ENCODE measurements around the gene APLF.
"Not testable (repeated sequence)": the region's sequence is repeated elsewhere in the genome, so short reads cannot be mapped to it uniquely, and the experiment has no call there.

The APLF gene

GRCh38 chr2:68482296-68482820 lies 15.0 kb downstream of the APLF start:
- DNase-seq, result no peak

DNA sequence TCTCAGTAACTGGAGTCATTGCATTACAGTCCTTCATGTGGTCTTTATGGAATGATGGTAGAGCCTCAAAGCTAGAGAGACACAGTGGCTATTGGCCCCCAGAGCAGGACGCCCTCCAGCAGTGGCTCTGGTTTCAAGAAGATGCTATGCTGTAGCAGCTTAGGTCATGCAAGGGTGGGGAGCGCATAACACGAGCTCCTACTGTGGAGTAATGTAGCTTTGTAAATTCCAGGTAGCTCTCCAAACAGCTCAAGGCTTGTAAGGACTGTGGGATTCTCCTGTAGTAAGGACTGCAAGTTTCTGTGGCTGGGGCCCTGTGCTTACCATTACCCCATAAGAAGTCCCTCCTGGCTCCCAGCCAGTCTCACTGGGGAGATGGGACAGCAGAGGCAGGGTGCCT lies 15.6 kb downstream of the APLF start:
- DNase-seq, result no peak

DNA sequence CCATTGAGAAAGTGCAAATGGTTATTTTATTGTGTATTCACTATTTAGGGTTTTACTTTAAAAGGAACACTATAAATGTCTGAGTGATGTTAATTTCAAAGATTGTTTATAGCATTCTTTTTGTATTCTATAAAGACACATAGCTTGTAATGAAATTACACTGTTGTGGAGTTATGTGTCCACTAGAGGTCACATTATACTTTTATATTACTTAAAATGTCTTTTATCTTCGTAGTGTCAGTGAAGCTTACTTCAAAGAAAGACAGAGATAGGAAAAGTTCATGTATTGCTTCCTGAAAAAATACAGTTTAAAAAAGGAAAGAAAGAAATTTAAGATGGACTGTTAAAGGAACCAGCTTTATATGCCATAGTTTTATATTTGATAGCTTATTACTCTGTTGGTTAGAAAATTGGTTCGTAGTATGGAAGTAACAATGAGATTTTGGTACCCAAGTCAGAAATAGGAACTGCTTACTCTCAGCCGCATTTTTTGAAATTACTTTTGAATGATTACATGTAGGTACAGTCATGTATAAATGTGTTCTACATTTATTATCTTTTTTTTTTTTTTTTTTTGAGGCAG lies 20.5 kb downstream of the APLF start:
- DNase-seq, result no peak

DNA sequence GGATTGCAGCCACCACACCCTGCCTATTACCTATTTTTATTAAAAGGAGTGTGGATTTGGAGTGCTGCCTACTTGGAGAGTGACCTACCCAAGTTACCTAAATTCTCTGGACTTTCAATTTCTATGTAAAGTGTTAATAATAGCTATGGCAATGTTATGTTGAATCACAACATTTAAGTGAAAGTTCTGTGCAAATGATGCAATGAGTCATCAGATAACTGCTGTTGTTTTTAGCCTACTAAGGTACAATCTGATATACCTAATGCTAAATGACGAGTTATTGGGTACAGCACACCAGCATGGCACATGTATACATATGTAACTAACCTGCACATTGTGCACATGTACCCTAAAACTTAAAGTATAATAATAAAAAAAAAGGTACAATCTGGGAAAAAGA lies 21.2 kb downstream of the APLF start:
- not testable (repeated sequence) for DNase-seq

DNA sequence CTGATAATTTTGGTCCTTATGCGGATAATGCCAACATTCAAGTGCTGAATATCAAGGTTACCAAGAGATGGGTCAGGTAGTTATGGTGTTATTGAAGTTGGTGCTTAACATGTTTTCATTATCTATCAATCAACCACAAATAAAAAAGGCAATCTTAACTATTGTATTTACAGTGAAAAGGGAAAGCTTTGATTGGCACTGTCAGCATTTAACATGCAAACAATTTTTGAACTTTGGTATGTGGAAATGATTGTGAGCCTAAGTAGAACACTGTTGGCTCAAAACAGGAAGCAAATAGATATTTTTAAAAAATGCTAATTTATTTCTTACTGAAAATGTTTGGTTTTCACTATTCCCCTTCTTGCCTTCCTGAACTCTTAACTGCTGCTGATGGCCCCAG lies 21.9 kb downstream of the APLF start:
- DNase-seq, result no peak

GRCh38 chr2:68491582-68491981 lies 24.2 kb downstream of the APLF start:
- DNase-seq, result no peak

DNA sequence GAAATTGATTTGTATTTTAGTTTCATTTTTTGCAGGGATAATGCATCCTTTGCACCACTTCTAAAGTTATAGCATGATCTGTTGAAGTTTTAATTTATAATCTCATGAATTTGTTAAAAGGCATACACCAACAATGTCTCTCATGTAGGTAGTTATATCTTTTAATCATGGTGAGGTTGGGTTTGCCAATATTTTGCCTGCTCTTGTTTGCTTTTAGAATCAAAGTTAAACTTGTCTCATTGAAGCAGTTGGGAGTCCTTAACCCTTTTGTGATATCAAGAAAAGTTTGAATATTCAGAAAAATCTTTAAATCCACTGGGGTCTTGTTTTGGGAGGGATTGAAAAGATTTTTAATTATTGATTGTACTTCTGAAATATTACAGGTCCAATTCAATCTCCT lies 31.7 kb downstream of the APLF start:
- no peak for DNase-seq

GRCh38 chr2:68500649-68501048 lies 33.3 kb downstream of the APLF start:
- no peak for DNase-seq

DNA sequence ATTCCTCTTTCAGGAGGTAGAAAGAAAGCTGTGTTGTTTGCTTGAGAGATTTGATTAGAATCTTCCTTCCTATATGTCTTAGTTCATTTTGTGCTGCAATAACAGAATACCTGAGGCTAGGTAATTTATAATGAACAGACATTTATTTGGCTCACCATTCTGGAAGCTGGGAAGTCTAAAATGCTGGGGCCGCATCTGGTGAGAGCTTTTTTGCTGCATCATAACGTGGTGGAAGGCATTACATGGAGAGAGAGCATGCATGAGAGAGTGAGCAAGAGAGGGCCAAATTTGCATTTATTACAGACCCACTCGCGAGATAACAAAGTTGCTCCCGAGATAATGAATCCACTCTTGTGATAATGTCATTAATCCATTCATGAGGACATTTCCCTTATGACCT lies 34.4 kb downstream of the APLF start:
- no peak for DNase-seq

- DNase-seq, result no peak
Measured at GRCh38 chr2:68505603-68506159, 38.3 kb downstream of the APLF start.

- DNase-seq, result no peak
Measured at GRCh38 chr2:68506170-68506569, 38.8 kb downstream of the APLF start.

DNA sequence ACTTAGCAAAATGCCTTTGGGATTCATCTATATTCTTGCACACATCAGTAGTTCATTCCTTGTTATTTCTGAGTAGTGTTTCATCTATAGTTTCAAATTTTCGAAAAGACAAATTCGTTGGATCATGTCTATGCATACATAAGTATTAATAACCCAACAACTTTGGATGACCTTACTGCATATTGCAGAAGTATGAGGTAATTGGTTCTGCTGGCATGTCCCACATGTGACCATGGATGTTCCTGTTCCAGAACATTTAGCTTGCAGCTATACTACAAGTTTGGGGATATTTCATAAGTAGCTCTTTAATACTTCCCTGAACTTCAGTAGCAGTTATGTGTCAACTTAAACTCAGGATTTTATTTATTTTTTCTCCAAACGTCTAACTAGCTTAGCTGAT lies 44.9 kb downstream of the APLF start:
- no peak for DNase-seq

DNA sequence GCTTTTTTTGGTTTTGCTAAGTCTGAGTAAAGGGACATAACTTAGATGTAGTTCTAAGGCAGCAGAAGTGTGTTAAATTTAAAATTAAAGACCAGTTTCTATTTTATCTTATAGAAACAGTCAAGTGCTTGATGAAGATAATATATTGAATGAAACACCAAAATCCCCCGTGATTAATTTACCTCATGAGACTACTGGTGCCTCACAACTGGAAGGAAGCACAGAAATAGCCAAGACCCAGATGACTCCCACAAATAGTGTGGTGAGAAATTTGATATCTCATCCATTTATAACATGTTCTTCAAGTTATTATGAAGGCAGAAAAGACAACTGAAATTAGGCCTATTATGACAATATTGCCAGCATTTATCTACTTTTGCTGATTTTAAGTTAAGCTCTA lies 45.6 kb downstream of the APLF start:
- no peak for DNase-seq

DNA sequence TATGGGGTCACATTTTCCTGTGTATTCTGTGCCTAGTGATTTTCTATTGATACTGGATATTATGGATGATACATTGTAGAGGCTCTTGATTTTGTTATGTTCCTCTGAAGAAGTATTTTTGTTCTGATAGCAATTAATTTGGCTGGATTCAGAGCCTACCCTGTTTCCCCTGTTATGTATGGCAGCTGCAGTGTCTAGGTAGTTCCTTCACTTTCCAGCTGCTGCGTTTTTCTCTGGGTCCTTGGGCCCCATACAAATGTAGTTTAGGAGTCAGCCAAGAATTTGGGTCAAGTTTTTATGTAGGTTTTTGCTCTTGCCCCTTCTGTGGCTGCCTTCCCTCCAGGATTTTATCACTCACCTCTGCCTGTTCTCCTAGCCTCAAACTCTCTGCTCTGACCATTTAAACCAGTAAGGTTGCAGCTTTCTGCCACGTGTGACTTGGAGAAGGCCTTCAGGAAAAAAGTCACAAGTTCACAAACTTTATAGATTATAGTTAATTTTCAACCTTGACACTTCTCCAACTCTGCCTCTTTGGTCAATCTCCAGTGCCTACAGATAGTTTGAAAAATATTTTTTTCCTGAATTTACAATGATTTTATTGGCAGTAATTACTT lies 47.0 kb downstream of the APLF start:
- no peak for DNase-seq

DNA sequence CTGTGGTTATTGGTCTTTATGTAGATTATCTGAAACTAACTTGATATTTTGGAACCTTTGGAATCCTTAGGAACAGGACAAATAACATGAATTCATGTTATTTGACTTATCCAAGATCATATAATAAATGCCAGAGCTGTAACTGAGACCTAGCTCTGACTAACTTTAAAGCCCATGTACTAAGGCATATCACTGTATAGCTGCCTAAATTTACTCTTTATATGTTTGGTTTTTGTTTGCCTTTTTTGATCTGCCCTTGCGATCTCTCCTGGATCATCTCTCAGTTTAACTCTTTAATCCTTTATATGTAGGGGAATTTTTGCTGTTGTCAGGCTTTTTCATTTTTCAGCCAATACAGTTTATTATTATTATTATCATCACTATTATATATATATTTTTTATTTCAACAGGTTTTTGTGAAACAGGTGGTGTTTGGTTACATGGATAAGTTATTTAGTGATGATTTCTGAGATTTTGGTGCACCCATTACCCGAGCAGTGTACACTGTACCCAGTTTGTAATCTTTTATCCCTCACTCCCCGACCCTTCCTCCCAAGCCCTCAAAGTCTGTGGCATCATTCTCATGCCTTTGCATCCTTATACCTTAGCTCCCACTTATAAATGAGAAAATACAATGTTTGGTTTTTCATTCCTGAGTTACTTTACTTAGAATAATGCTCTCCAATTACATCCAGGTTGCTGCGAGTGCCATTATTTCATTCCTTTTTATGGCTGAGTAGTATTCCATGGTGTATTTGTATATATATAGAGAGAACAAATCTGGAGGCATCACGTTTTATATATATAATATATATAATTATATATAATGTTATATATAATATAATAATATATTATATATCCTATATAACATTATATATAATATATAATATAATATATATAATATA lies 48.9 kb downstream of the APLF start:
- no peak for DNase-seq

DNA sequence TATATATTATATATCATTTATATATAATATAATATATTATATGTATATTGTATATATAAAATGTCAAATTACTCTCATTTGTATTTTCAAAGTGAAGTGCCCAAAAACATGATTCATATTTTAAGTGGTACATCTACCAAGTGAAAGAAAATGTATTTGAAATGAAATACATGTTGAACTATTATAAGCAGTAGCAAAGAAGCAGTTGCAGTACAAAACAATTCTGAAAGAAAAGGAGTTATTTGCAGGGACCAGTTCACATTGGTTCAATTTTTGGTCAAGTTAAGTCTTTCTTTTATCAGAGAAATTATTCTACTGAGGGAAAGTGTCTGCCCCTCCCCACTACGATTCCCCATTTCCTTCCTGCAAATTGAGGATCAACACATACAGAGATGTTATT lies 51.9 kb downstream of the APLF start:
- DNase-seq, result no peak

GRCh38 chr2:68521037-68521436 lies 53.7 kb downstream of the APLF start:
- DNase-seq, result no peak

DNA sequence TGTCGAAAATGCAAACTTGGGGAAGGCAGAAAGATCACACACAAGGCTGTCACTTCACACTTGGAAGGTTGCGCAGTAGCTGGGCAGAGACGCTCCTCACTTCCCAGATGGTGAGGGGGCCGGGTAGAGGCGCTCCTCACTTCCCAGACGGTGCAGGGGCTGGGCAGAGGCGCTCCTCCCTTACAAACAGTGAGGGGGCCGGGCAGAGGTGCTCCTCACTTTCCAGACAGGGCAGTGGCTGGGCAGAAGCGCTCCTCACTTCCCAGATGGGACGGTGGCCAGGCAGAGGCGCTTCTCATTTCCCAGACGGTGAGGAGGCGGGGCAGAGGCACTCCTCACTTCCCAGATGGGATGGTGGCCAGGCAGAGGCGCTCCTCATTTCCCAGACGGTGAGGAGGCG lies 59.6 kb downstream of the APLF start:
- DNase-seq, result not testable (repeated sequence)

- not testable (repeated sequence) for DNase-seq
Measured at GRCh38 chr2:68527343-68528081, 60.1 kb downstream of the APLF start.

DNA sequence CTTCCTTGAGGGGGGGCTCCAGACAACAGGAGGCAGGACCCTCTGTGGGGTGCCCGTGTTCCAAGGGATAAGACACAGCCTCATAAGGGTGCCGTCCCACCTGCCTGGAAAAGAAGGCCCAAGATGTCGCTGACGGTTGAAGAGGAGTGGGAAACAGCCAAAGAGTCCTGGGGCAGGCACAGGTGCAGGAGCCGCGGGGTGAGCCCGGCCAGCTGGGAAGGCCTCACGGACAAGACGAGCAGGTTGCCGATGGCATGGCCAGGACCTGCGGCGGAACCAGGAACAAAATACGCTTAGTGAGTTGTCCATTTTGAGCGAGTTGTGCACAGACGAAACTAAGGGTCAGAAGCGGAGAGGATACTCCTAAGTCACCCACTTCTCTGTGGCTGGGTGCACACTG lies 61.8 kb downstream of the APLF start:
- not testable (repeated sequence) for DNase-seq

GRCh38 chr2:68529651-68530050 lies 62.3 kb downstream of the APLF start:
- not testable (repeated sequence) for DNase-seq

- DNase-seq, result no peak
Measured at GRCh38 chr2:68536000-68536399, 68.6 kb downstream of the APLF start.

DNA sequence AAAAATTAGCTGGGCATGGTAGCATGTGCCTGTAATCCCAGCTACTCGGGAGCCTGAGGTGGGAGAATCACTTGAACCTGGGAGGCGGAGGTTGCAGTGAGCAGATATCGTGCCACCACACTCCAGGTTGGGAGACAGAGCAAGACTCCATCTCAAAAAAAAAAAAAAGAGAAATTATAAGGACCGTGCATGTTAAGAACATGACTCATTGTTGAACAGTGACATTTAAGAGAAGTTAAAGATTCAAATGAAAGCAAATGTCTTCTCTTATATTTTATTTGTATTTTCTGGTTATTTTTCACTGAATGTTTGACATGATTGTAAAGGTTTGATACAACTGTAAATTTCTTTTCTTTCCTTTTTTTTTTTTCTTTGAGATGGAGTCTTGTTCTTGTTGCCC lies 69.6 kb downstream of the APLF start:
- DNase-seq, result no peak
